Measurements from ENCODE around the gene CLDN3. TPM values are rescaled to one million over a fixed set of nuclear protein-coding genes. Genes with fewer than 3 reads are reported as not detected.

The CLDN3 gene
- total RNA-seq, 1 experiment from 2014 or later = 122 TPM

DNA sequence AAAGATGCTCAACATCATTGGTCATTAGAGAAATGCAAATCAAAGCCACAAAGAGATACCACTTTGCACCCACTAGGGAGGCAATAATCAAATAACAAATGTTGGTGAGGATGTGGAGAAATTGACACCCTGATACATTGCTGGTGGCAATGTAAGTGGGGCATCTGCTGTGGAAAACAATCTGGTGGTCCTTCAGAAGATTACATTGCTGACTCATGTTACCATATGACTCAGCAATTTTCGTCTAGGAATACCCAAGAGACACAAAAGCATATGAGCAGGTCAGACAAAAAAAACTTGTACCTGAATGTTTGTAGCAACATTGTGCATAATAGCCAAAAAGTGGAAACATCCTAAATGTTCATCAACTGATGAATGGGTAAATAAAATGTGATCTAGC is 4.9 kb upstream of the CLDN3 start:
- Mint-ChIP-seq H3K36me3 (ENCODE audit: insufficient read depth, unreplicated experiment) (peaks cover 14% of the 10 kb centered on the region), H3K4me1 (ENCODE audit: low read depth, unreplicated experiment) (peaks cover 8% of the 10 kb centered on the region), H3K9me3 (ENCODE audit: low read depth, unreplicated experiment) (no peaks in the 10 kb centered on the region), H3K4me3 (ENCODE audit: low read depth, unreplicated experiment) (no peak overlapping the region), H3K27me3 (ENCODE audit: unreplicated experiment) (no peaks in the 10 kb centered on the region), H3K27ac (ENCODE audit: unreplicated experiment) (no peak overlapping the region)
- TF ChIP-seq, protein P1, sequence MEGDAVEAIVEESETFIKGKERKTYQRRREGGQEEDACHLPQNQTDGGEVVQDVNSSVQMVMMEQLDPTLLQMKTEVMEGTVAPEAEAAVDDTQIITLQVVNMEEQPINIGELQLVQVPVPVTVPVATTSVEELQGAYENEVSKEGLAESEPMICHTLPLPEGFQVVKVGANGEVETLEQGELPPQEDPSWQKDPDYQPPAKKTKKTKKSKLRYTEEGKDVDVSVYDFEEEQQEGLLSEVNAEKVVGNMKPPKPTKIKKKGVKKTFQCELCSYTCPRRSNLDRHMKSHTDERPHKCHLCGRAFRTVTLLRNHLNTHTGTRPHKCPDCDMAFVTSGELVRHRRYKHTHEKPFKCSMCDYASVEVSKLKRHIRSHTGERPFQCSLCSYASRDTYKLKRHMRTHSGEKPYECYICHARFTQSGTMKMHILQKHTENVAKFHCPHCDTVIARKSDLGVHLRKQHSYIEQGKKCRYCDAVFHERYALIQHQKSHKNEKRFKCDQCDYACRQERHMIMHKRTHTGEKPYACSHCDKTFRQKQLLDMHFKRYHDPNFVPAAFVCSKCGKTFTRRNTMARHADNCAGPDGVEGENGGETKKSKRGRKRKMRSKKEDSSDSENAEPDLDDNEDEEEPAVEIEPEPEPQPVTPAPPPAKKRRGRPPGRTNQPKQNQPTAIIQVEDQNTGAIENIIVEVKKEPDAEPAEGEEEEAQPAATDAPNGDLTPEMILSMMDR (IDR thresholded peaks at IDR 0.05; ENCODE audit: unreplicated experiment) = no peak
- CTCF ChIA-PET = no interaction called here
- intact Hi-C loops (cut with micrococcal nuclease; ENCODE audit: unreplicated experiment) = no loop called here
- no TSS peak for BruUV-seq (replicated peaks)
- DNase-seq = no peak

DNA sequence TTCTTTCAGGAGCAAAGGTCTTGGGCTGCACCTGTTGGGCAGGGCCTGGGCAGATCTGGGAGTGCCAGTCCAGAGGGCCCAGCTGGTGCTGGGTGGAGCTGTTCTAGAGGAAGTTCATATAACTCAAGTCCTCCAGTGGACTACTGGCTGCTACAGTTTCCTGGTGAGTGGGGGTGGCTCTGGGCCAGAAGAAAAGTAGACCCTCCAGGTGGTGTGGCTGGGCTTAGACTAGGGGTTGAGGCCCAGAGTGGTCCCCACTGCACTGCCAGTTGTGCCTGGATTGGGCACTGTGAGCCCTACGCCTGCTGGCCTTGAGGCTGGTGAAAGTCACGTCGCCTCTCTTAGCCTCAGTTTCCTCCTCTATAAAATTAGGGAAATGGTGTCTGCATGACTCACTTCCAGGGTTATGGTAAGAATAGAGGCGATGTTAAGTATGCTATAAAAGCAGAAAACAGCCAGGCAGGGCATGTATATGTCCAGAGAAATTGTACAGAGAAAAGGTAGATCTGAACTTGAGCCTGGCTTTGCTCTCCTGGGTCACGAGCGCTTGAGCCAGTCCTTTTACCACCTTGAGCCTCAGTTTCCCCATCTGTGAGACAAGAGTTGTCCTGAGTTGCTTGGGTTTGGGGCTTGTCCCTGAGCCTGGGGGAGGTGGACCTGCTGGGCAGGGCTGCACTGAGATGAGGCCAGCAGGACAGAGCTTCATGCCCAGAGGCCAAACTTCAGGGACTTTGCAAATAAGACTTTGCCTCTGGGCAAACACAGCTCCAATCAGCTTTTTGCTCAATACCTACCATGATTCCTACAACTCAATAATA is 3.8 kb upstream of the CLDN3 start:
- TF ChIP-seq, protein P1 (IDR thresholded peaks at IDR 0.05; ENCODE audit: unreplicated experiment) = no peak
- CTCF ChIA-PET = no interaction called here
- intact Hi-C loops (cut with micrococcal nuclease; ENCODE audit: unreplicated experiment) = no loop called here
- Mint-ChIP-seq H3K4me1 (ENCODE audit: low read depth, unreplicated experiment) (peaks cover 4% of the 10 kb centered on the region), H3K36me3 (ENCODE audit: insufficient read depth, unreplicated experiment) (peaks cover 24% of the 10 kb centered on the region), H3K27ac (ENCODE audit: unreplicated experiment) (no peak overlapping the region), H3K27me3 (ENCODE audit: unreplicated experiment) (no peaks in the 10 kb centered on the region), H3K9me3 (ENCODE audit: low read depth, unreplicated experiment) (no peaks in the 10 kb centered on the region), H3K4me3 (ENCODE audit: low read depth, unreplicated experiment) (no peak overlapping the region)
- no TSS peak for BruUV-seq (replicated peaks)
- DNase-seq = no peak

DNA sequence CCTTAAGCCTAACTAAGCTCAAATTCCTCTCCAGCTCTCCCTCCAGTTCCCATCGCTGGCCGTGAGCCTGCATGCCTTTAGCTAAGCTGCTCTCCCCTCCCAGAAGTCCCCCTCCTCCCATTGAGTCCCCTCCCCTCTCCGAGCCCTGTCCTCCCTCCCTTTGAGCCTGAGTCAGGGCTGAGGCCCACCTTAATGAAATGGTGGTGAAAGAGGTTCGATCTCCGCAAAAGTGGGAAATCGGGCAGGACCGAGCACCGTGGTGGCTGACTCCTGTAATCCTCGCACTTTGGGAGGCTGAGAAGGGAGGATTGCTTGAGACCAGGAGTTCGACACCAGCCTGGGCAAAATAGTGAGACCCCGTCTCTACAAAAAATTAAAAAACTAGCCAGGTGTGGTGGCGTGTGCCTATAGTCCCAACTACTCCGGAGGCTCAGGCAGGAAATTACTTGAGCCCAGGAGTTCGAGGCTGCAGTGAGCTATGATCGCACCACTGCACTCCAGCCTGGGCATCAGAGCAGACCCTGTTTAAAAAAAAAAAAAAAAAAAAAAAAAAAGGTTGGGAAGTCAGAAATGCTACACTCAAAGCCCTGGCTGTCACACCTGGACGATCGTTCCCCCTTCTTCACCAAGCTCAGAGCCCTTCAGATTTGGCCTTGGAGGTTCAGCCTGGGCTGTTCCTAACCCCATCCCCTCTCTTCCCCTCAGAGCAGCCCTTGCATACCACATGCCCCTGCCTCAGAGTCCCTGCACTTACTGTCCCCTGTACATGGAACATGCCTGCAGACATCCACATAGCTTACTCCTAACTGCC is 995 bp upstream of the CLDN3 start:
- CTCF ChIA-PET = interaction anchor here (0.8 to 1.1 kb wide), 3 partner anchors 32 to 83 kb away, joined by 3 read pairs; partner anchors contain the start of gene ABHD11
- TF ChIP-seq, protein P1 (IDR thresholded peaks at IDR 0.05; ENCODE audit: unreplicated experiment) = no peak
- intact Hi-C loops (cut with micrococcal nuclease; ENCODE audit: unreplicated experiment) = loop anchor here (2.0 kb wide), 1 partner anchor 80 kb away; no protein-coding TSS in a partner anchor

DNA sequence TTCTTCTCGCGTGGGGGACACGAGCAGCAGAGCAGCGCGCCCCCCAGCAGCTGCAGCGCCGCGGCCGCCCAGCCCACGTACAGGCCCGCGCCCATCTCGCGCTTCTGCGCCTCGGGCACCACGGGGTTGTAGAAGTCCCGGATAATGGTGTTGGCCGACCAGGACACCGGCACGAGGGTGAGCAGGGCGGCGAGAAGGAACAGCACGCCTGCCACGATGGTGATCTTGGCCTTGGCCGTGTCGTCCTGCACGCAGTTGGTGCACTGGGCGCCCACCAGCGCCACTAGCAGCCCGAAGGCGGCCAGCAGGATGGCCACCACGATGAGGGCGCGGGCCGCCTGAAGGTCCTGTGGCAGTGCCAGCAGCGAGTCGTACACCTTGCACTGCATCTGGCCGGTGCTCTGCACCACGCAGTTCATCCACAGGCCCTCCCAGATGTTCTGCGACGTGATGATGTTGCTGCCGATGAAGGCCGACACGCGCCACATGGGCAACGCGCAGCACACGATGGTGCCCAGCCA is 529 bp downstream of the CLDN3 start:
- TF ChIP-seq, protein P1 (IDR thresholded peaks at IDR 0.05; ENCODE audit: unreplicated experiment) = no peak
- peak; percentile 53 for DNase-seq
- Mint-ChIP-seq H3K27ac (ENCODE audit: unreplicated experiment) (peak overlapping the region; percentile 69), H3K4me3 (ENCODE audit: low read depth, unreplicated experiment) (peak overlapping the region; percentile 88), H3K9me3 (ENCODE audit: low read depth, unreplicated experiment) (no peaks in the 10 kb centered on the region), H3K27me3 (ENCODE audit: unreplicated experiment) (no peaks in the 10 kb centered on the region), H3K4me1 (ENCODE audit: low read depth, unreplicated experiment) (peaks cover 17% of the 10 kb centered on the region), H3K36me3 (ENCODE audit: insufficient read depth, unreplicated experiment) (peaks cover 37% of the 10 kb centered on the region)
- CTCF ChIA-PET = interaction anchor here (0.7 to 1.6 kb wide), 5 partner anchors 27 to 58 kb away, joined by 3 to 5 read pairs (median 4); partner anchors contain the start of gene ABHD11
- BruUV-seq (replicated peaks) = TSS peak; percentile 93
- intact Hi-C loops (cut with micrococcal nuclease; ENCODE audit: unreplicated experiment) = loop anchor here (2.0 kb wide), 1 partner anchor 81 kb away; no protein-coding TSS in a partner anchor

More for the DNA sequence above, 995 bp upstream of the CLDN3 start:
- TSS peak; percentile 33 for BruUV-seq (replicated peaks)
- Mint-ChIP-seq H3K27me3 (ENCODE audit: unreplicated experiment) (no peaks in the 10 kb centered on the region), H3K4me3 (ENCODE audit: low read depth, unreplicated experiment) (peak overlapping the region; percentile 88), H3K36me3 (ENCODE audit: insufficient read depth, unreplicated experiment) (peaks cover 37% of the 10 kb centered on the region), H3K27ac (ENCODE audit: unreplicated experiment) (peak overlapping the region; percentile 69), H3K9me3 (ENCODE audit: low read depth, unreplicated experiment) (no peaks in the 10 kb centered on the region), H3K4me1 (ENCODE audit: low read depth, unreplicated experiment) (peaks cover 17% of the 10 kb centered on the region)
- DNase-seq = no peak

All from Calu3 (cell line).